T-helper 2 cell treated with Interferon-gamma antibody and Interleukin-4, amounts not matched to agents 5 μg/mL and 100 μg/mL, for 36 hours (primary cell): Measurements from ENCODE around the gene CACNA1B.
"Not testable (repeated sequence)": the region's sequence is repeated elsewhere in the genome, so short reads cannot be mapped to it uniquely, and the experiment has no call there.

Experiments used
- DNase-seq: peaks from one replicate; pipeline ENCODE4 v3.0.0; 2021; ENCODE audit warnings: low spot score
- H3K27ac Mint-ChIP-seq: one replicate; pipeline ENCODE4 v1.8.0; 2021; ENCODE audit warnings: mild to moderate bottlenecking, mixed read lengths
- H3K27me3 Mint-ChIP-seq: one replicate; pipeline ENCODE4 v1.8.0; 2021; ENCODE audit warnings: low read depth, mixed read lengths
- H3K36me3 Mint-ChIP-seq: one replicate; pipeline ENCODE4 v1.8.0; 2021; ENCODE audit warnings: low read depth, mixed read lengths
- H3K4me1 Mint-ChIP-seq: one replicate; pipeline ENCODE4 v1.8.0; 2021; ENCODE audit warnings: low read depth, mixed read lengths
- H3K4me3 Mint-ChIP-seq: one replicate; pipeline ENCODE4 v1.8.0; 2022; ENCODE audit warnings: mild to moderate bottlenecking, moderate library complexity, mixed read lengths
- H3K9me3 Mint-ChIP-seq: one replicate; pipeline ENCODE4 v1.8.0; 2021; ENCODE audit warnings: mixed read lengths

CACNA1B gene

DNA sequence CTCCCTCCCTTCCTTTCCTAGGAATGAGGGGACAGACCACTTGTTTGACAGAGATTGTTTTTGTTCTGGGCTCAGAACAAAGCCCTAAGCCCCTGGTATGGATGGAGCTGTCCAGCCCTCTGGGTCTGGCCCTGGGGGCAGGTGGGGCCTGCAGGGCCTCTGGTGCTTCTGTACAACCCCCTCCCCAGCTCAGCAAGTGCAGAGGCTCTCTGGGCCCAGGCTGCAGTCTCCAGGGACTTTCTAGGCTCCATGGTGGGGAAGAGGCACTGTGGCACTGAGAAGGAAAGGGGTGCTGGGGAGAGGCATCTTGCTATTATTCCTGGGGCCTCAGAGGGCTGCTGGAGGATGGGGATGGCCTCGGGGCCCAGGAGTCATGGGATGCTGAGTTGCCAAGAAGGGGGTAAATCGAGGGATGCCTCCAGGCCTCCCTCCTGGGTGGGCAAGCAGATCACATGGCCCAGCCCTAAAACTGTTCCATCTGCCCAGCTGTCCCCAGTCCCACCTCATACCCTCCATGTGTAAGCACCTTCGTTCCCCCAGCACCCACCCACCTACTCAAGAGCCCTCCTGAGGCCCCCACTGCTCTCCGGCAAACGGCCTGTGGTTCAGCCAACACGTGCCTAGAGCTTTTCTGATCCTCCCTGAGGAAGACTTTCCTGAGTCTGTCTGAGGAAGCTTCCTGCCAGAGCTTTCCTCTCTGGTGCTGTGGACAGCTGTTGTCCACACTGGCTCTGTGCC is 225.7 kb downstream of the CACNA1B start:
- no peaks in the 10 kb centered on the region for H3K36me3 Mint-ChIP-seq
- H3K27ac Mint-ChIP-seq = no peak overlapping the region
- H3K4me3 Mint-ChIP-seq = no peak overlapping the region
- no peak for DNase-seq
- H3K9me3 Mint-ChIP-seq = no peaks in the 10 kb centered on the region
- H3K4me1 Mint-ChIP-seq = no peaks in the 10 kb centered on the region
- no peaks in the 10 kb centered on the region for H3K27me3 Mint-ChIP-seq

GRCh38 chr9:138103849-138104206 is 226.2 kb downstream of the CACNA1B start:
- Mint-ChIP-seq H3K4me1 (no peaks in the 10 kb centered on the region), H3K4me3 (no peak overlapping the region), H3K27me3 (no peaks in the 10 kb centered on the region), H3K9me3 (no peaks in the 10 kb centered on the region), H3K27ac (no peak overlapping the region), H3K36me3 (no peaks in the 10 kb centered on the region)
- DNase-seq = no peak

- H3K36me3 Mint-ChIP-seq = no peaks in the 10 kb centered on the region
- H3K4me3 Mint-ChIP-seq = no peak overlapping the region
- no peak for DNase-seq
- no peaks in the 10 kb centered on the region for H3K27me3 Mint-ChIP-seq
- no peaks in the 10 kb centered on the region for H3K4me1 Mint-ChIP-seq
- no peak overlapping the region for H3K27ac Mint-ChIP-seq
- H3K9me3 Mint-ChIP-seq = no peaks in the 10 kb centered on the region
Observed at GRCh38 chr9:138104251-138105122, 226.9 kb downstream of the CACNA1B start.

DNA sequence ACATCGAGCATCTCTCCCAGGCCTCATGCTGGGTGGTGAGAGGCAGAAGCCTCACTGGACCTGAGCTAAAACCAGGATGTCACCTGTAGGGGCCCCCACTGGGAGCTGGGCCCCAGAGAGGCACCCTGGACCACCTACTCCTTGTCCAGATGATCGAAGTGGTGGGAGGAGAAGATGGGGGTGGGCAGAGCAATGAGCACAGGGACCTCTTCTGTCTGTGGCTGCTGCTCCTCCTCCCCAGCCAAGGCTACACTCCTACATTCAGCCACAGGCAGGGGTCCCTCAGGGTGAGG is 227.5 kb downstream of the CACNA1B start:
- no peak overlapping the region for H3K4me3 Mint-ChIP-seq
- no peak for DNase-seq
- no peaks in the 10 kb centered on the region for H3K36me3 Mint-ChIP-seq
- H3K4me1 Mint-ChIP-seq = no peaks in the 10 kb centered on the region
- no peak overlapping the region for H3K27ac Mint-ChIP-seq
- no peaks in the 10 kb centered on the region for H3K27me3 Mint-ChIP-seq
- H3K9me3 Mint-ChIP-seq = no peaks in the 10 kb centered on the region

DNA sequence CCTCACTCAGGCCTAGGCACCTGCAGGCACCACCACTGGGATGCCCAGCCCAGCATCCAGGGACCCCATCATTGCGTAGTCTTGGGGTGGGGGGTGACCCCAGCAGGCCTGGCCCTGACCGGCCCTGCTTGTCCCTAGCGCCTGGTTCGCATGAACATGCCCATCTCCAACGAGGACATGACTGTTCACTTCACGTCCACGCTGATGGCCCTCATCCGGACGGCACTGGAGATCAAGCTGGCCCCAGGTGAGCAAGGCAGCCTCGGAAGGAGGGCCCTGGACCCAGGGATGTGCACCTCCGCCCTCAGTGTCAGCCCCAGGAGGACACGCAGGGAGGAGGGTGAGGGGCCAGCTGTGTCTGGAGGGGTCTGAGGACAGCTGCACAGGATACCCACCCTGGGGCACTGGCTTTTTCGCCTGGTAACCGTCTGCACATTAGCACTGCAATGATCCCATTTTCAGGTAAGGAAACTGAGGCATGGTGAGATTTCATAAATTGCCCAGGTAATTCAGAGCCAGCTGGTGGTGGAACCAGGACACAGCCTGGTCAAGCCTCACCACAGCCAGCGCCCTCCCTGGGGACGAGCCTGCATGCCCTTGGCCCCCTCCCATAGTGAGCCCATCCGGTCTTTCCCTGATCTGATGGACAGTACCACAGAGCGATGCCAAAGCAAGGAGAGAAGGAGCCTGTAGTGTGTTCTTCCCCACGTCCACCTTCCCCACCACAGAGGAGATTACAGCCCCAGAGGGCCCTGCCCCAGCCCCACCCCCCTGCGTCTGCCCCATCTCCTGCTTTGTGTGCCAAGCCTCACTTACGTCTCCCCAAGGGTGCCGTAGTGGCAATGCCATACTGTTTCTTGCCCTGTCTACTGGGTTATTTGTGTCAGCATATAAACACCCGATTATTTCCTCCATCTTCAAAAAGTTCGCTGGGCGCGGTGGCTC is 228.3 kb downstream of the CACNA1B start:
- Mint-ChIP-seq H3K36me3 (no peaks in the 10 kb centered on the region), H3K4me3 (no peak overlapping the region), H3K4me1 (no peaks in the 10 kb centered on the region), H3K27ac (no peak overlapping the region), H3K9me3 (no peaks in the 10 kb centered on the region), H3K27me3 (no peaks in the 10 kb centered on the region)
- no peak for DNase-seq

DNA sequence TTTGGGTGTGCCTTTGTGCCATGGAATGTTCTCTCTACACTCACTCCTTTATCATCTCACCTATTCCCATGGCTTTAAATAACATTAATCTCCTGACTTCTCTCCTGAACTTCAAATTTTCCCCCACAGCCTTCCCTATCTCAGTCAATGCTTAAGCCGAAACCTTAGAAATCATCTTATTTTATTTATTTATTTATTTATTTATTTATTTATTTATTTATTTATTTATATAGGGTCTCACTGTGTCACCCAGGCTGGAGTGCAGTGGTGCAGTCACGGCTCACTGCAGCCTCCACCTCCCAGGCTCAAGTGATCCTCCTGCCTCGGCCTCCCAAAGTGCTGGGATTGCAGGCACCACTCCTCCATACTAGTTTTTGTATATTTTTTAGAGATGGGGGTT is 229.5 kb downstream of the CACNA1B start:
- H3K27me3 Mint-ChIP-seq, H3K36me3 Mint-ChIP-seq, H3K4me3 Mint-ChIP-seq, H3K9me3 Mint-ChIP-seq, H3K4me1 Mint-ChIP-seq, H3K27ac Mint-ChIP-seq, DNase-seq: not testable (repeated sequence)

- Mint-ChIP-seq H3K9me3 (no peaks in the 10 kb centered on the region), H3K36me3 (no peaks in the 10 kb centered on the region), H3K4me1 (no peaks in the 10 kb centered on the region), H3K4me3 (no peak overlapping the region), H3K27me3 (no peaks in the 10 kb centered on the region), H3K27ac (no peak overlapping the region)
- DNase-seq = no peak
Observed at GRCh38 chr9:138111607-138112006, 234.0 kb downstream of the CACNA1B start.

- no peak overlapping the region for H3K4me3 Mint-ChIP-seq
- DNase-seq = no peak
- no peaks in the 10 kb centered on the region for H3K27me3 Mint-ChIP-seq
- no peak overlapping the region for H3K27ac Mint-ChIP-seq
- no peaks in the 10 kb centered on the region for H3K4me1 Mint-ChIP-seq
- H3K36me3 Mint-ChIP-seq = no peaks in the 10 kb centered on the region
- no peaks in the 10 kb centered on the region for H3K9me3 Mint-ChIP-seq
Observed at GRCh38 chr9:138112090-138112748, 234.6 kb downstream of the CACNA1B start.

DNA sequence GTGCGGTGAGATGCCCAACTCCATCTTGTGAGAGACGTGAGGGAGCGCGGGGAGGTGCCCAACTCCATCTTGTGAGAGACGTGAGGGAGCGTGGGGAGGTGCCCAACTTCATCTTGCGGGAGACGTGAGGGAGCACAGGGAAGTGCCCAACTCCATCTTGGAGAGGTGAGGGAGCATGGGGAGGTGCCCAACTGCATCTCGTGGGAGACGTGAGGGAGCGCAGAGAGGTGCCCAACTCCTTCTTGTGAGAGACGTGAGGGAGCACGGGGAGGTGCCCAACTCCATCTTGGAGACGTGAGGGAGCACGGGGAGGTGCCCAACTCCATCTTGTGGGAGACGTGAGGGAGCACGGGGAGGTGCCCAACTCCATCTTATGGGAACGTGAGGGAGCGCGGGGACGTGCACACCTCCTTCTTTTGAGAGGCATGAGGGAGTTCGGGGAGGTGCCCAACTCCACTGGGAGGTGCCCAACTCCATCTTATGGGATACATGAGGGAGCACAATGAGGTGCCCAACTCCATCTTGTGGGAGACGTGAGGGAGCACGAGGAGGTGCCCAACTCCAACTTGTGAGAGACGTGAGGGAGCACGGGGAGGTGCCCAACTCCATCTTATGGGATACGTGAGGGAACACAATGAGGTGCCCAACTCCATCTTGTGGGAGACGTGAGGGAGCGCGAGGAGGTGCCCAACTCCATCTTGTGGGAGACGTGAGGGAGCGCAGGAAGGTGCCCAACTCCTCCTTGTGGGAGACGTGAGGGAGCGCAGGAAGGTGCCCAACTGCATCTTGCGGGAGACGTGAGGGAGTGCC is 235.4 kb downstream of the CACNA1B start:
- no peaks in the 10 kb centered on the region for H3K36me3 Mint-ChIP-seq
- H3K9me3 Mint-ChIP-seq = no peaks in the 10 kb centered on the region
- no peak overlapping the region for H3K4me3 Mint-ChIP-seq
- no peak overlapping the region for H3K27ac Mint-ChIP-seq
- H3K4me1 Mint-ChIP-seq = no peaks in the 10 kb centered on the region
- no peak for DNase-seq
- H3K27me3 Mint-ChIP-seq = no peaks in the 10 kb centered on the region

- H3K4me3 Mint-ChIP-seq, DNase-seq: not testable (repeated sequence)
Observed at GRCh38 chr9:138113701-138114325, 236.2 kb downstream of the CACNA1B start.

DNA sequence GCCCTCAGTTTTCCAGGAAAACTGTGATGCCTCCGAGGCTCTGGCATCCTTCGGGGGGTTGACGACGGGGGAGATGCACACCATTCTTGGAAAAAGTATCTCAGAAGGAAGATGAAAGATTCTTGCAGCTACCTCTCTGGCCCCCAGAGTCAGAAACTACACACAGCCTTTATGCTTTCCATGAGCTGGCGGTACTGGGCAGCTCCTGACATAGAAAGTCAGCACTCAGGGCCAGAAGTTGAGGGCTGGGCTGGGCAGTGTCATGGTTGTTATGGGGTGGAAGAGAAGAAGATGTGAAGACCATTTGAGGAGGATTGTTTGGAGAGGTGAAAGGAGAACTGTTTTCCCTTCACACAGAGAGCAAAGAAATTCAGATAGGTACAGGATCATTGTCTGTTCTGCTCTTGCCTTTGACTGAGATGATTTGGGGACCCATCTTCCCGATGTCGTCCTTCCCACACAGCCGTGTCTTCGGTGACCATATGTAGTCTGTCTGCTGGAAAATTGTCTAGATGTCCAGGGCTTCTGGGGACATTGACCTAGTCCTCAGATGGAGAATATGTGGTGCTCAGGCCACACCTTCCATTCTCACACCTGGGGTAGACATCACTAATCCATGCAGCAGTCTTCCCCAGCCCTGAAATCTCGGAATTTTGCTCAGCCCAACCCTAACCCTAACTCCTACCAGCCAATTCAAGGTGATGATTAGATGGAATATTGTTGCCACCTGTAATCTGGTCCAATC is 237.1 kb downstream of the CACNA1B start:
- no peak for DNase-seq
- Mint-ChIP-seq H3K9me3 (no peaks in the 10 kb centered on the region), H3K27me3 (no peaks in the 10 kb centered on the region)

More at GRCh38 chr9:138113701-138114325, 236.2 kb downstream of the CACNA1B start:
- not testable (repeated sequence) for H3K9me3 Mint-ChIP-seq, H3K36me3 Mint-ChIP-seq, H3K4me1 Mint-ChIP-seq, H3K27me3 Mint-ChIP-seq, H3K27ac Mint-ChIP-seq

GRCh38 chr9:138115506-138115905 is 237.9 kb downstream of the CACNA1B start:
- H3K4me1 Mint-ChIP-seq = no peaks in the 10 kb centered on the region
- no peak overlapping the region for H3K27ac Mint-ChIP-seq
- no peaks in the 10 kb centered on the region for H3K36me3 Mint-ChIP-seq
- no peaks in the 10 kb centered on the region for H3K27me3 Mint-ChIP-seq
- H3K4me3 Mint-ChIP-seq = no peak overlapping the region
- DNase-seq = no peak
- H3K9me3 Mint-ChIP-seq = no peaks in the 10 kb centered on the region

More for the DNA sequence above, 237.1 kb downstream of the CACNA1B start:
- no peaks in the 10 kb centered on the region for H3K36me3 Mint-ChIP-seq
- no peak overlapping the region for H3K27ac Mint-ChIP-seq
- H3K4me3 Mint-ChIP-seq = no peak overlapping the region
- no peaks in the 10 kb centered on the region for H3K4me1 Mint-ChIP-seq
